Pancreas (tissue), 10 donors: Measurements from ENCODE around the gene IGSF21. TPM values are rescaled to one million over a fixed set of nuclear protein-coding genes. Genes with fewer than 3 reads are reported as not detected.

Experiments used
- ATAC-seq, 4 donors: fragments of 200-7000 bp; cut with Tn5 transposase; one replicate each; pipeline versions ENCODE4 v1.8.0 to v1.9.1; 2020; ENCODE audit warnings: mild to moderate bottlenecking in 4 of 4, moderate library complexity in 4 of 4
- DNase-seq, 6 donors: peaks; one replicate each; pipeline ENCODE4 v3.0.0-alpha.2; 2020
- FAIRE-seq: peaks from 2 replicates; lab custom pipeline; 2012; peaks lifted over from hg19 to GRCh38; lab: Jason Lieb, UNC
- H3K27ac ChIP-seq, 4 donors: fragments of 200-600 bp; sonication (generic); 1 replicate in 3 of 4; 2 replicates in 1 of 4; pipeline versions ENCODE4 v1.5.0 to v1.8.0; 2020
- H3K27me3 ChIP-seq, 4 donors: fragments of 200-600 bp; one replicate each; pipeline ENCODE4 v1.8.0; 2021
- H3K36me3 ChIP-seq, 3 donors: fragments of 200-600 bp; sonication (generic) in 1 of 3; one replicate each; pipeline versions ENCODE4 v1.5.0 to v1.8.0; 2020 to 2021
- H3K4me1 ChIP-seq, 3 donors: fragments of 200-600 bp; one replicate each; pipeline ENCODE4 v1.8.0; 2021
- H3K4me3 ChIP-seq, 4 donors: fragments of 200-600 bp; sonication (generic) in 2 of 4; one replicate each; pipeline versions ENCODE4 v1.5.0 to v1.8.0; 2020 to 2021
- H3K9me3 ChIP-seq, 4 donors: fragments of 200-600 bp; one replicate each; pipeline ENCODE4 v1.8.0; 2021
- CTCF ChIP-seq, 4 donors: fragments of 200-600 bp; sonication (generic) in 3 of 4; IDR thresholded peaks; one replicate each; pipeline versions ENCODE4 v1.5.0 to v1.8.0; 2021; ENCODE audit warnings: antibody characterized with exemption in 4 of 4
- WGBS, 2 donors: extraction: QIAGEN DNeasy Blood & Tissue Kit; methylation state at CpG; one replicate each; pipeline ENCODE4 v1.1.7; 2013; 5-methylcytosine and 5-hydroxymethylcytosine counted together
- intact Hi-C, 3 donors: fragments of 100-400 bp; cut with DNase I; formaldehyde crosslinking; loops; one replicate each; pipeline versions ENCODE4 v1.11.1 to v1.14.2; 2022
- polyA plus RNA-seq, 2 donors: library from polyadenylated mRNA; stranded (reverse); fragments of 200-250 nt; gene quantifications; one replicate each; pipeline ENCODE4 v1.2.3, GENCODE V29; 2013
- total RNA-seq, 6 donors: library from RNA; stranded (reverse); fragmentation: NEBNext Ultra II Directional in 4 of 6; extraction: Animal tissue kit (Norgen Biotek cat#: 25700) in 4 of 6; gene quantifications; one replicate each; pipeline versions ENCODE4 v1.2.1 to v1.2.4, GENCODE V29; 2021 to 2023
- donor health status: healthy with polysubstance abuse.
- donor health status: DM: no; HTN: no; CAD: no; lungs with moderate emphysema.
- donor health status: DM: no; HTN: no; CAD: no.
- donor health status: control.
- donor health status: control.
- donor health status: Bipolar disorder and iron deficiency.
- donor health status: DM: yes; HTN: yes; CAD: no.
- donor health status: DM: no; HTN: no; CAD: no.
- donor health status: DM: no; HTN: no; CAD: no.
- donor health status: DM: yes; HTN: yes; CAD: no.

Gene IGSF21
- total and polyA plus RNA-seq, 8 donors, result 0.28 to 1.3 (median 0.92) TPM; not detected in 1

GRCh38 chr1:18201997-18202719 is 94.6 kb downstream of the IGSF21 start:
- Histone ChIP-seq H3K36me3 (no peaks in the 10 kb centered on the region), H3K4me3 (no peak overlapping the region), H3K27me3 (peaks cover 0 to 4% (median 0%) of the 10 kb centered on the region in 4 donors), H3K4me1 (no peaks in the 10 kb centered on the region), H3K27ac (no peak overlapping the region), H3K9me3 (no peaks in the 10 kb centered on the region)
- intact Hi-C loops, result no loop called here
- ATAC-seq (no peak), DNase-seq (no peak), FAIRE-seq (no peak)
- WGBS, 2 donors, result 46 to 50% methylated on average over 4 of the region's 4 CpGs
- TF ChIP-seq CTCF (IDR thresholded peaks at IDR 0.05), result no peak

- TF ChIP-seq CTCF (IDR thresholded peaks at IDR 0.05), result no peak
- FAIRE-seq (no peak), DNase-seq (no peak), ATAC-seq (no peak)
- Histone ChIP-seq H3K4me1 (no peaks in the 10 kb centered on the region), H3K4me3 (no peak overlapping the region), H3K27me3 (peaks cover 0 to 4% (median 0%) of the 10 kb centered on the region in 4 donors), H3K36me3 (no peaks in the 10 kb centered on the region), H3K9me3 (no peaks in the 10 kb centered on the region), H3K27ac (no peak overlapping the region)
- intact Hi-C loops, result no loop called here
- WGBS, 2 donors, result 52 to 58% methylated on average over 4 of the region's 4 CpGs
These were observed 96.0 kb downstream of the IGSF21 start for GRCh38 chr1:18203645-18204044.

GRCh38 chr1:18204575-18204974 is 97.0 kb downstream of the IGSF21 start:
- TF ChIP-seq CTCF (IDR thresholded peaks at IDR 0.05), result no peak
- intact Hi-C loops, result no loop called here
- WGBS, 2 donors, result 27 to 44% methylated on average over 1 of the region's 1 CpG

GRCh38 chr1:18205319-18205718 is 97.7 kb downstream of the IGSF21 start:
- Histone ChIP-seq H3K27me3 (no peaks in the 10 kb centered on the region), H3K4me3 (no peak overlapping the region), H3K27ac (no peak overlapping the region), H3K9me3 (no peaks in the 10 kb centered on the region), H3K4me1 (no peaks in the 10 kb centered on the region), H3K36me3 (no peaks in the 10 kb centered on the region)
- DNase-seq, result no peak
- intact Hi-C loops, result no loop called here
- no peak for ATAC-seq
- WGBS, 2 donors, result 11 to 14% methylated on average over 7 of the region's 7 CpGs
- TF ChIP-seq CTCF (IDR thresholded peaks at IDR 0.05), result no peak
- FAIRE-seq, result no peak

More at GRCh38 chr1:18204575-18204974, 97.0 kb downstream of the IGSF21 start:
- H3K36me3 ChIP-seq, result no peaks in the 10 kb centered on the region
- ATAC-seq, result no peak
- no peak for FAIRE-seq
- no peaks in the 10 kb centered on the region for H3K9me3 ChIP-seq
- H3K4me1 ChIP-seq, result no peaks in the 10 kb centered on the region
- H3K27me3 ChIP-seq, result peaks cover 0 to 4% (median 0%) of the 10 kb centered on the region in 4 donors
- H3K4me3 ChIP-seq, result no peak overlapping the region
- H3K27ac ChIP-seq, result no peak overlapping the region
- DNase-seq, result no peak

- intact Hi-C loops, result no loop called here
- WGBS, 2 donors, result 72 to 79% methylated on average over 8 of the region's 8 CpGs
- DNase-seq (no peak), FAIRE-seq (no peak), ATAC-seq (no peak)
- Histone ChIP-seq H3K27me3 (no peaks in the 10 kb centered on the region), H3K4me1 (no peaks in the 10 kb centered on the region), H3K36me3 (no peaks in the 10 kb centered on the region), H3K27ac (no peak overlapping the region), H3K9me3 (no peaks in the 10 kb centered on the region), H3K4me3 (no peak overlapping the region)
- TF ChIP-seq CTCF (IDR thresholded peaks at IDR 0.05), result no peak
These were observed 104.2 kb downstream of the IGSF21 start for GRCh38 chr1:18211764-18212163.
